NCI-H1105 (cell line): ENCODE results near the gene ZNF254.
"Not testable (repeated sequence)": the region's sequence is repeated elsewhere in the genome, so short reads cannot be mapped to it uniquely, and the experiment has no call there.

Experiments used
- DNase-seq: peaks from one replicate; lab custom pipeline; 2025; lab: John Stamatoyannopoulos, UW

Gene ZNF254

DNA sequence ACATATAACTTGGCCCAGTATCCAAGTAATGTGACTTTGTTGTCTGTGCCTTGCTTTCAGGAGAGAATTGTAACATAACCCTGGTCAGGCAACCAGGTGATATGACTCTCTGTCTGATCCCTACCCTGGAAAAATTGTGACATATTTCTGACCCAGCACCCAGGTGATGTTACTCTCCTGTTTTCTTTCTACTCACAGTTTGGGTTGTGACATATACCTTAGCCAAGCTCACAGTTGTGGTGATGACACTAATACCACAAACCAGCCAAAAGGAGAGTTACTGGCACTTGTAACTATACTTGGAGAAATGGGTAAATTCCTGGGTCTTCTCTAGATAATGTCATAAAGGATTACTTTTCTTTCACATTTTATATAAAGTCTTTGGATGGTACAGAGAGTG lies 14.3 kb upstream of the ZNF254 start:
- no peak for DNase-seq

GRCh38 chr19:24073807-24074206 lies 13.2 kb upstream of the ZNF254 start:
- DNase-seq = no peak

GRCh38 chr19:24074720-24075454 lies 12.1 kb upstream of the ZNF254 start:
- no peak for DNase-seq

DNA sequence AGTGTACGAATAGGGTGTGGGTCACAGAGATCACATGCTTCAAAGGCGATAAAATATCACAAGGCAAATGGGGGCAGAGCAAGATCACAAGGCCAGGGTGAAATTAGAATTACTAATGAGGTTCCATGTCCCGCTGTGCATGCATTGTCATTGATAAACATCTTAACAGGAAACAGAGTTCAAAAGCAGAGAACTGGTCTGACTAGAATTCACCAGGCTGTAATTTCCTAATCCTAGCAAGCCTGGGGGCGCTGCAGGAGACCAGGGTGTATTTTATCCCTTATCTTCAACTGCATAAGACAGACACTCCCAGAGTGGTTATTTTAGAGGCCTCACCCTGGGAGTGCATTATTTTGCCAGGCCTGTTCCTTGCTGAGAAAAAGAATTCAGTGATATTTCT lies 11.5 kb upstream of the ZNF254 start:
- DNase-seq = not testable (repeated sequence)

DNA sequence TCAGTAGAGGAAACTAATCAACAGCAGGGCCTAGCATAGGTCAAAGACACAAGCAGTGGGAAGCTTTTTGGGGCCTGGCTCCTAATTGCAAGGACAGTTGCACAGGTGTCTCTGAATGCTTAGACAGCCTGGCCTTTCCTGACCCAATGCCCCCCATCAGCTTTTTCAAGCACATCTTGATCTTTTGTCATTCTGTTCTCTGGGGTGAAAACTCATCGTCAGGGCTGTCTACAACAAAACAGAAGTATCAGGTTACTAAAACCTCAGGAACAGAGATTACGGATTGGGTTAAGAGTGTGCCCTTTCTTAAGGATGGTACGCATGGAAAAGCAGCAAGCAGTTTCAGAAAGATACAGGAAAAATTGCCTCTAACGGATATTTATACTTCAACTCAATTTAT lies 8.3 kb upstream of the ZNF254 start:
- no peak for DNase-seq

- DNase-seq = no peak
Measured at GRCh38 chr19:24081056-24081455, 5.9 kb upstream of the ZNF254 start.

- DNase-seq = no peak
Measured at GRCh38 chr19:24098359-24098758, 11.4 kb downstream of the ZNF254 start.

DNA sequence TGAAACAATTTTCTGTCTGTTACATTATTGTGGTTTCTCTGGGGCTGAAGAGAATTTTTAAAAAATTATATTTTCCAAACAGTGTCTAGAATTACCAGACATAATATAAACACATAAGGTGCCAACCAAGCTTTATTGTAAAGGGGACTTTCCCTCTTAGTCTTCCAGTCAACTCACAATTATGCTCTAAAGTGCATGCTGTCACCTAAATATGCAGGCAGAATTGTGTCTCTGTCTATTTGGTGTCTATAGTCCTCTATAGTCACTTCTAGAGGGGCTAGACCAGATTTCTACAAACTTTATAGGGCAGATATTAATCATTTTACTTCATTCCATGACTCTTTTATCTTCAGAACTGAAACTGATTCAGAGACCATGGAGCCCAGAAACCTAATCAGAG lies 12.8 kb downstream of the ZNF254 start:
- no peak for DNase-seq

- not testable (repeated sequence) for DNase-seq
Measured at GRCh38 chr19:24100597-24100996, 13.6 kb downstream of the ZNF254 start.

DNA sequence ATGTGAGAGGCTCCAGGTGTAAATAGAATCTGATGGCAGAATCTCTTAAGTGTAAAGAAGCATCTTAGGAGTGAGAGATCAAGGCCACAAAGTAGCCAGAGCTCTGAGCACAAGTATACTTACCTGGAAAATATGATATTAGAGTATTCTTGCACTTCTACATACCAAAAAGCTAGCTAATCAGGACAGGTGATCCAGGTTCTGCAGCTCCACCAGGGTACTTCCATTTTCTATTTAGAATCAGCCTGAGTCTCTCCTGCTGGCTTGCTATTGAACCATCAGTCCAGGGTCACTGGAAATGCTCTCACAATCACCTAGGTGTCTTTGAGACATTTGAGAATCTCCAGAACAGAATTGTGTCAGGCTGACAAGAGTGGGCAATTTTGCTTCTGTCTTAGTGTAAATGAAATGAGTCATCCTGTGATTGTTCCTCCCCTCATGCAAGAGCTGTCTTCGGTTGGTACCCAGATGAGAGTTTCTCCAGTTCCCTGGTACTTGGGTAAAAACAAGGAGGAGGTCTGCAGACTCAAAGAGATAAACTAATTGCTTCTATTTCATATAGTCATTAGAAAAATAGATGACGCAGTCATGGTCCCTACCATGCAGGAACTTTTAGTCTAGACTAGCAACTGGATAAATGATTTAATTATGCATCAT lies 14.6 kb downstream of the ZNF254 start:
- DNase-seq = no peak

DNA sequence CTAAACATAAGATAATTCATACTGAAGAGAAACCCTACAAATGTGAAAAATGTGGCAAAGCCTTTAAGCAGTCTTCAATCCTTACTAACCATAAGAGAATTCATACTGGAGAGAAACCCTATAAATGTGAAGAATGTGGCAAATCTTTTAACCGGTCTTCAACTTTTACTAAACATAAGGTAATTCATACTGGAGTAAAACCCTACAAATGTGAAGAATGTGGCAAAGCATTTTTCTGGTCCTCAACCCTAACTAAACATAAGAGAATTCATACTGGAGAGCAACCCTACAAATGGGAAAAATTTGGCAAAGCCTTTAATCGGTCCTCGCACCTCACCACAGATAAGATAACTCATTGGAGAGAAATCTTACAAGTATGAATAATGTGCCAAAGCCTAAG lies 40.6 kb downstream of the ZNF254 start:
- no peak for DNase-seq

DNA sequence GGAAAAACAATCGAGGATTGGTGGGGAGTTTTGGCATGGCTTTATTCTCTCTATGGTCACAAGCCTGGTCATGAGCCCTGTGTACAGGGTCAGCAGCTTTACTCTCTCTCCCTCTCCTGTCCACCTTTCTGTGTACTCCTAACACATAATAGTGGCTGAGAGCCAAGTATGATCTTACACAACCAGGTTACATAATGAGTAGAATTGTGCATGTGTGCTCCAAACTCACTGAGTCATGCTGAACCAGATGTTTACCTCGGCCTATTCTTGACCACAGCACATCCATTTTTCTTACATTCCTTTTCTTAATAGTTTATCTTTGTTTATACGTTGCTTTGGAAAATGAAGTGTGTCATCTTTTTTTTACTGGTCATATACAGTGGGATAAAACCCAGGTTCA lies 53.1 kb downstream of the ZNF254 start:
- DNase-seq = no peak

DNA sequence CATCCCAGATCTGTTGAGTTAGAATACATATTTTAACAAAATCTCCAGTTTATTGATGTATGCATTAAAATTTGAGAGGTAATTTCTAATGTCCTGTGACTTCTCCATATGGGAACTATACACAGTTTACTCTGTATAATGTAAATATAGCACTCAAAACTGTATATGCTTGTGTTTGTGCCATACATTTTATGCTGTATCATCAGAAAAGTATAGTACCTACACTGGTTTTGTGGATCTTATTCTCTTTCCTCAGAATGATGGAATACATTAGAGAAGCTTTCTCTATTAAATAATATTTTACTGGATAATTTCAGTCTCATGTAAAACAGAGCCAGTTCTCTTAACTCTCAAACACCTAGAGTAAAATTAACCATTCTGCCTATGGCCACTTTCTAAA lies 53.6 kb downstream of the ZNF254 start:
- DNase-seq = no peak

- no peak for DNase-seq
Measured at GRCh38 chr19:24141612-24142011, 54.6 kb downstream of the ZNF254 start.

GRCh38 chr19:24142771-24143170 lies 55.8 kb downstream of the ZNF254 start:
- no peak for DNase-seq

GRCh38 chr19:24159707-24160106 lies 72.7 kb downstream of the ZNF254 start:
- DNase-seq = no peak

DNA sequence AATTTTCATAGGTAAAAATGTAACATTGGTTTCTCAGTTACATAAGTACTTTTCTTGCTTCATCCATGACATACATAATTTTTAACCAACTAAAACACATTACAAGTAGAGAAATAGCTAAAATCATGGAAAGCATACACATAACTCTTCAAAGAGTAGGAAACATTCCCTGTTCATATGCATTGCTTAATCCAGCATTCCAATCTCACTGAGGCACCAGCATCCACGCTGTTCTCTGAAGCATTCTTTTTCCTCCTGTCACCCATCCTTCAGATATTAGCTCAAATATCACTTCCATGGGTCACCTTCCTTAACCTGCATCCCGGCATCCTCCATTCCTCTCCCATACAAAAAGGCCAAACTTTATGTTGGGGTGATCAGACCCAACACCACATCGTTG lies 79.1 kb downstream of the ZNF254 start:
- DNase-seq = no peak

DNA sequence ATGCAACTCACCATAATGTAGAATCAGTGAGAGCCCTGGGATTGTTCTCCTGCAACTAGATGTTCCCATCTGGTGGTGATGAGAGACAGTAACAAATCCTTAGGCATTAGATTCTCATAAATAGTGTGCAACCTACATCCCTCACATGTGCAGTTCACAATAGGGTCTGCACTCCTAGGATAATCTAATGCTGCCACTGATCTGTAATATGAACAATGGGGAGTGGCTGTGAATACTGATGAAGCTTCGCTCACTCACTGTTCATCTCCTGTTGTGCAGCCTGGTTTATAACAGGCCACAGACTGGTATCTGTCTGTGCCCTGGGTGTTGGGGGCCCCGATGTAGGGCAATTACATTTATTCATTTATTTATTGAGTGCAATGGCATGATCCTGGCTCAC lies 86.9 kb downstream of the ZNF254 start:
- no peak for DNase-seq

DNA sequence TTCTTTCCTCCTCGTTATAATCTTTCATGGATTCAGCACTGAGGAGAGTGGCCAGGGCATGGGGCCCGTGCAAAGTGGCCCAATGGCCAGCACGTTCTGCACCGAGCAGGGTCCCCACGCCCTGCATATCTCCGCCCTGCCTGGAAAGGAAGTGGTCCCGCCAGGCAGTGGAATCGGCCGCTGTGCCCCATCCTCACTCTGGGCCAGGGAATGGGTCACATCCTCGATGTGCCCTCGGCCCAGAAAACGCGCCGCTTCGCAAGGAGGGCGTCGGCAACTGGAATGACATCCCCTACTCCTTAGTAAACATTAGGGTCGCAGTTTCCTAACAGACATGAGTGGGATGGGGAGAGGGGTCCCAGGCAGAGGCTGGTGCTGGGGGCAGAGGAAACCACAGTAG lies 90.7 kb downstream of the ZNF254 start:
- DNase-seq = no peak

DNA sequence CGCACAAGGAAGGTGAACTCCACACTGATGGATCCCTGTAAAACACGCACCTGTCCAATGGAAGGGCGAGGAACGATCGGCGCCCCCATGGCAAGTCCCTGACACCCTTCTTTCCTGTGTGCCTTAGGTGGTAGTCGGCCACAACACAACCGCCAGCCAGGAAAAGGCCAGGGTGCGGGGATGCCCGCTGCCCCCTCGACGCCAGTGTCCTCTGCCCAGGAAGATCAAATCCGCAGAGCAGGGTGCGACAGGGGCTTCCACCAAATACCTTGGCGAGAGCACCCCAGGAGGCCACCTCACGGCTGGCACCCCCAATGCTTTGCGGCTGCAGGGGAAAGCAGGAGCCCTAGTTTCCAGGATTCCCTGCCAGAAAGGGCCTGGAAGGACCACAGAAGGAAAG lies 91.2 kb downstream of the ZNF254 start:
- no peak for DNase-seq
